GM13977 (cell line): Measurements from ENCODE around the gene CAMTA2.

Experiments used
- DNase-seq: peaks from one replicate; pipeline ENCODE4 v3.0.0; 2012; ENCODE audit warnings: low spot score
- in situ Hi-C: fragments of 300-500 bp; cut with MboI; formaldehyde crosslinking; loops from one replicate; pipeline ENCODE4 v1.12.0; 2022; ENCODE audit warnings: low sequenced_read_pairs, low pct_unique_long_range_greater_than_20kb, mixed read lengths, inconsistent platforms; ENCODE audit not compliant: unreplicated experiment
- TF ChIP-seq, protein P1 (sequence below): IDR thresholded peaks from 2 replicates; pipeline ENCODE4 v1.5.1; 2012; ENCODE audit warnings: mild to moderate bottlenecking, control low read depth; ENCODE audit not compliant: insufficient read depth; ENCODE audit errors: extremely low read depth, missing control alignments

Gene CAMTA2

DNA sequence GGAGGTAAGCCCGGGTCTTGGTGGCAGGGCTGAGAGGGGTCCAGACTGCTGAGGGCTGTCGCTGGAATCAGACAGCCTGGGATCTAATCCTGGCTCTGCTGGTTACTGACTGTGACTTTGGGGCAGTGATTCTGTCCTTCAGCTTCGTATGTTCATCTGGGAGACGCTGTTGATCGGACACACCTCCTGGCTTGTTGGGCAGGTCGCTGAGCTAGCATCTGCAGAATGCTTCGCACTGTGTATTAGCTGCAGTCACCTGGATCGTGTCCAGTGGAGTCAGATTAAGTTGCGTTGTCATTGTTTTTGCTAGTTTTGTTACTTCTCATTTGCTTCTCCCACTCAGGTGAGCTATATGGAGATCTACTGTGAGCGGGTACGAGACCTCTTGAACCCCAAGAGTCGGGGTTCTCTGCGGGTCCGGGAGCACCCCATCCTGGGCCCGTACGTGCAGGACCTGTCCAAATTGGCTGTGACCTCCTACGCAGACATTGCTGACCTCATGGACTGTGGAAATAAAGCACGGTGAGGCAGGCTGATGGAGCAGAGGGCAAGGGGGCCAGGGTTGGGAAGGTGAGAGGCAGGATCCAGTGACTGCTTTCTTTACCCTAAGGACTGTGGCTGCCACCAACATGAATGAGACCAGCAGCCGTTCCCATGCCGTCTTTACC, 14.8 kb upstream of the CAMTA2 start:
- in situ Hi-C loops, result no loop called here
- no peak for DNase-seq
- TF ChIP-seq, protein P1, sequence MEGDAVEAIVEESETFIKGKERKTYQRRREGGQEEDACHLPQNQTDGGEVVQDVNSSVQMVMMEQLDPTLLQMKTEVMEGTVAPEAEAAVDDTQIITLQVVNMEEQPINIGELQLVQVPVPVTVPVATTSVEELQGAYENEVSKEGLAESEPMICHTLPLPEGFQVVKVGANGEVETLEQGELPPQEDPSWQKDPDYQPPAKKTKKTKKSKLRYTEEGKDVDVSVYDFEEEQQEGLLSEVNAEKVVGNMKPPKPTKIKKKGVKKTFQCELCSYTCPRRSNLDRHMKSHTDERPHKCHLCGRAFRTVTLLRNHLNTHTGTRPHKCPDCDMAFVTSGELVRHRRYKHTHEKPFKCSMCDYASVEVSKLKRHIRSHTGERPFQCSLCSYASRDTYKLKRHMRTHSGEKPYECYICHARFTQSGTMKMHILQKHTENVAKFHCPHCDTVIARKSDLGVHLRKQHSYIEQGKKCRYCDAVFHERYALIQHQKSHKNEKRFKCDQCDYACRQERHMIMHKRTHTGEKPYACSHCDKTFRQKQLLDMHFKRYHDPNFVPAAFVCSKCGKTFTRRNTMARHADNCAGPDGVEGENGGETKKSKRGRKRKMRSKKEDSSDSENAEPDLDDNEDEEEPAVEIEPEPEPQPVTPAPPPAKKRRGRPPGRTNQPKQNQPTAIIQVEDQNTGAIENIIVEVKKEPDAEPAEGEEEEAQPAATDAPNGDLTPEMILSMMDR, result no peak

DNA sequence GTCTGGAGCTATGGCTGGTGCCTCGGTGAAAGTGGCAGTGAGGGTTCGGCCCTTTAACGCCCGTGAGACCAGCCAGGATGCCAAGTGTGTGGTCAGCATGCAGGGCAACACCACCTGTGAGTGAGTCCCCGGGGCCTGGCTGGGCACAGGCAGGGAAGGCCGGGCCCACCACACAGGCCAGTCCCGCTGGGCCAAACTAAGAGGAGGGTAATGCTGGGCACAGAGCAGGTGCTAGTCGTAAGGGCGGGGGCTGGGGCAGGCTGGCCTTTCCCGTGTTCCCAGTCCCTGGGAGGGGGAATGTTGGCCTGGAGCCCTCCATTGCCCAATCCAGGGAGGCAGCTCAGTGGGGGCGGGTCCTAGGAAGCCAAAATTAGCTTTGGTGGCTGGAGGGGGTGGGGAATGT, 12.8 kb upstream of the CAMTA2 start:
- in situ Hi-C loops, result no loop called here
- no peak for DNase-seq
- TF ChIP-seq, protein P1, result no peak

DNA sequence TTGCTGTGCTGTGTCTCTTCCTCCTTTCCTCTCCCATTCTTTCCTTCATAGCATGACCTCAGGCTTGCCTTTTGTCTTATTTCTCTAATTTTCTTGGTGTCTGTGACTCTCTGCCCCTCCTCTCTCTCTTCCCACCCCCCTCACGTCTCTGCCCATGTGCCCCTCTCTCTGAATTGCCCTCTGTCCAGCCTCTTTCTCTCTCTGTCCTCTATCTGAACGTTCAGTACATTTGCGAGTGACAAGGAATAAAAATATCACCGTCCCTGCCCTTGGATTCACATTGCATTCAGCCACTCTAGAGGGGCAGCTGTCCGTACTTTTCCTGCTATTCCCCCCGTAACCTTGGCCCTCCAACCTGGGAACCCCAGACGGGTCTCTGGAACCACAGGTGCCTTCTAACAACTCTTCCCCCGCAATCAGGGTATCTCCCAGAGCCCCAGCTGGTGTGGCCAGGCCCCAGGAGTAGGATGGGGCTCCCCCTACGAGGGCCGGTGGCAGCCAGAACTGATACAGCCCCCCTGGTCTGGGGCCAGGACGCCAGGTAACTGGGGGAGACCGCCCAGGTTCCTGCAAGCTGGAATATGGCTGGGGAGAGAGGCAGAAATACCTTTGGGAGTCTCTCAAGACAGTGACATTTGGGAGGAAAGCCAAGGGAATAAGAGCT, 12.1 kb upstream of the CAMTA2 start:
- DNase-seq, result no peak
- TF ChIP-seq, protein P1, result no peak
- in situ Hi-C loops, result no loop called here

DNA sequence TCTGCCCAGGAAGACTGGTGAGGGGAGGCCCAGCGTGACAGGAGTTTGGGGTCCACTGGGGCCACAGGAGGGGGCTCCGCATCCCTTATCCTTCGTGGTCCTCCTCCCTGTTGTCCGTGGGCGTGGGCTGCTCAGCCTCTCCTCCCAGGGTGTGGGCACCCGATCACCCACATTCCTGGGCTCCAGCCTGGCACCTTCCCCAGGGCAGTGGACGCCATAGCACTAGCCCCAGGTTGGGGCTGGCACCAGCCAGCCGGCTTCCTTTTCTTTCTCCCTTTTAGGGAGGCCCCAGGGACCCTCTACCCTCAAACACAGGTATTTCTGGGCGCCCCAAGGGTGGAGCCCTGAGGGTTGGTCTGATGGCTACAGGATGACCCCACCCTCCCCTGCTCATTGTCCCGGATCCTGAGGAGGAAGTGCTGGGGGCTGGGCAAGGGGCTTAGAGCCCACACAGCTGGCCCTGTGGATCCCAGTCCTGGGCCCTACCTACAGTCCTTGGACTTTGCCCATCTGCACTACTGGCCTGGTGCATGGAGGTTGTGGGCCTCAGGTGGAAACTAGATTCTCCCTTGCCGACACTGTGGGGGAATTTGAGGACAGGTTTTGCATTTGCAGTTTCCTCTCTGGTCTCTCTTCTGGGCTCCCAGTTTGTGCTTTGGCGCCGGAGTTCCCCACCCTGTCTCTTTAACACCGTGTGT, 11.4 kb upstream of the CAMTA2 start:
- in situ Hi-C loops, result no loop called here
- peak; percentile 80 for DNase-seq
- TF ChIP-seq, protein P1, result no peak

DNA sequence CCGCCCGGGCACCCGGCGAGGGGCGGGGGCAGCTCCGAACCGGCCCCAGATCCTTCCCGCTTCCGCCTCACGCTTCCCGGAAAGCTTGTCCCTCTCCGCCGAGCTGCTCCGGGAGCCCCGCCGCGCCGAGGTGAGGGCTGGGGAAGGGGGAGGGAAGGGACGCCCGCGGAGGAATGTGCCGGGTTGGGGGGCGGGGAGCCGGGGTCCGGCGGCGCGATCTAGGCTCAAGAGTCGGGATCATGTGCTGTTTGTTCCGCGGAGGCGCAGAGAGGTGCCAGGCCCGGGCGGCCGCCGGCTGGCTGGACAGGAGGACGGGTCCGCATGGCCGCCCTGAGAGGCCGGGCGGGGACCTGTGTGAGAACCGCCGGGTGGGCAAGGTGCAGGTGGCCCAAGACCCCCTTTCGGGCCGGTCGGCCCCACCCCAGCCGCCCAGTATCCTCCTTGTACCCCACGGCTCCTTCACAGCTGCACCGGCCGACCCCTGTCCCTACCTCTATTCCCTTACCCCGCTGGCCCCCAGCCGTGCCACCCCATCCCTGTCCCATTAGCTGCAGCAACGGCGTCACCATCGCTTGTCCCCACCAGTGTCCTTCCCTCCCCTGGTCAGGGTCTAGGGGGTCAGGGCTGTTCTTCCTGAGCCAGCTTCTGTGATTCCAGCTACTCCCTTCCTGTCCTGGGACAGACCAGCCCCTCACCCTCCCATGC, 10.7 kb upstream of the CAMTA2 start:
- in situ Hi-C loops, result no loop called here
- DNase-seq, result peak; percentile 62

More for the DNA sequence above, 10.7 kb upstream of the CAMTA2 start:
- TF ChIP-seq, protein P1, result no peak
